Adrenal gland (tissue), 12 donors: Measurements from ENCODE around the gene GFRA1. TPM values are rescaled to one million over a fixed set of nuclear protein-coding genes. Genes with fewer than 3 reads are reported as not detected.

Experiments
- DNase-seq, 7 donors: peaks; one replicate each; pipeline ENCODE4 v3.0.0-alpha.2; 2019 to 2020
- H3K27ac ChIP-seq, 5 donors: fragments of 200-600 bp; sonication (generic) in 4 of 5; 1 replicate in 3 of 5; 2 replicates in 2 of 5; pipeline versions ENCODE4 v1.5.1 to v1.8.0; 2016 to 2020; ENCODE audit warnings: mild to moderate bottlenecking in 1 of 5
- H3K27me3 ChIP-seq: fragments of 200-600 bp; 2 replicates; pipeline ENCODE4 v1.8.0; 2021
- H3K36me3 ChIP-seq, 2 donors: fragments of 200-600 bp; replicated peaks in 1 of 2; 1 replicate in 1 of 2; 2 replicates in 1 of 2; pipeline versions ENCODE4 v1.5.1 to v1.8.0; 2018 to 2022
- H3K4me1 ChIP-seq, 2 donors: fragments of 200-600 bp; replicated peaks in 1 of 2; 1 replicate in 1 of 2; 2 replicates in 1 of 2; pipeline versions ENCODE4 v1.5.1 to v1.8.0; 2018 to 2021
- H3K4me3 ChIP-seq, 4 donors: fragments of 200-600 bp; sonication (generic) in 3 of 4; one replicate each; pipeline ENCODE4 v1.5.1; 2016 to 2018
- H3K9me3 ChIP-seq, 3 donors: fragments of 200-600 bp; sonication (generic) in 1 of 3; replicated peaks in 1 of 3; 1 replicate in 2 of 3; 2 replicates in 1 of 3; pipeline versions ENCODE4 v1.5.1 to v1.8.0; 2016 to 2021
- POLR2A ChIP-seq, 2 donors: fragments of 450-650 bp; IDR thresholded peaks; one replicate each; pipeline ENCODE4 v1.6.1; 2017; ENCODE audit warnings: antibody characterized with exemption in 2 of 2, mild to moderate bottlenecking in 2 of 2, moderate library complexity in 1 of 2
- WGBS, 4 donors: extraction: QIAGEN DNeasy Blood & Tissue Kit in 2 of 4; methylation state at CpG; one replicate each; pipeline versions ENCODE4 v1.1.5 to v1.1.7; 2013 to 2017; 5-methylcytosine and 5-hydroxymethylcytosine counted together
- intact Hi-C, 2 donors: fragments of 100-400 bp; cut with DNase I; formaldehyde crosslinking; loops; one replicate each; pipeline versions ENCODE4 v1.14.1 to v1.15.0; 2022 to 2023
- polyA plus RNA-seq, 3 donors: library from polyadenylated mRNA; stranded (reverse); fragments of 200-250 nt in 2 of 3; fragments of 350-450 nt in 1 of 3; fragmentation: Illumina TruSeq in 1 of 3; extraction: RNeasy Lipid Tissue Mini Kit (QIAGEN cat#74804) in 1 of 3; gene quantifications; one replicate each; pipeline ENCODE4 v1.2.3, GENCODE V29; 2013 to 2014
- total RNA-seq, 9 donors: library from RNA; depleted of rRNA in 4 of 9; stranded (reverse); fragments of >200 nt in 4 of 9; fragments of 120-200 nt in 1 of 9; fragmentation: NEBNext Ultra II Directional in 1 of 9; extraction: Animal tissue kit (Norgen Biotek cat#: 25700) in 1 of 9; gene quantifications; one replicate each; pipeline versions ENCODE4 v1.1.0 to v1.2.4, GENCODE V29; 2013 to 2023
- TF ChIP-seq, protein P1 (sequence below), 6 experiments: fragments of 450-650 bp in 4 of 6; fragments of 200-600 bp in 2 of 6; sonication (generic) in 1 of 6; IDR thresholded peaks; 1 replicate in 5 of 6; 2 replicates in 1 of 6; pipeline versions ENCODE4 v1.5.1 to v1.8.0; 2016 to 2021; ENCODE audit warnings: antibody characterized with exemption in 6 of 6, mild to moderate bottlenecking in 2 of 6, moderate library complexity in 1 of 6
- donor health status: healthy with polysubstance abuse.
- donor health status: Bipolar disorder and iron deficiency.
- donor health status: DM: yes; HTN: yes; CAD: no.
- donor health status: DM: no; HTN: no; CAD: no.
- donor health status: DM: no; HTN: no; CAD: no.
- donor health status: DM: yes; HTN: yes; CAD: no.

Gene GFRA1
- total and polyA plus RNA-seq, 12 donors, result 0.61 to 12.9 (median 2.6) TPM

GRCh38 chr10:116007256-116007891 lies 265.6 kb downstream of the GFRA1 start:
- TF ChIP-seq, protein P1, sequence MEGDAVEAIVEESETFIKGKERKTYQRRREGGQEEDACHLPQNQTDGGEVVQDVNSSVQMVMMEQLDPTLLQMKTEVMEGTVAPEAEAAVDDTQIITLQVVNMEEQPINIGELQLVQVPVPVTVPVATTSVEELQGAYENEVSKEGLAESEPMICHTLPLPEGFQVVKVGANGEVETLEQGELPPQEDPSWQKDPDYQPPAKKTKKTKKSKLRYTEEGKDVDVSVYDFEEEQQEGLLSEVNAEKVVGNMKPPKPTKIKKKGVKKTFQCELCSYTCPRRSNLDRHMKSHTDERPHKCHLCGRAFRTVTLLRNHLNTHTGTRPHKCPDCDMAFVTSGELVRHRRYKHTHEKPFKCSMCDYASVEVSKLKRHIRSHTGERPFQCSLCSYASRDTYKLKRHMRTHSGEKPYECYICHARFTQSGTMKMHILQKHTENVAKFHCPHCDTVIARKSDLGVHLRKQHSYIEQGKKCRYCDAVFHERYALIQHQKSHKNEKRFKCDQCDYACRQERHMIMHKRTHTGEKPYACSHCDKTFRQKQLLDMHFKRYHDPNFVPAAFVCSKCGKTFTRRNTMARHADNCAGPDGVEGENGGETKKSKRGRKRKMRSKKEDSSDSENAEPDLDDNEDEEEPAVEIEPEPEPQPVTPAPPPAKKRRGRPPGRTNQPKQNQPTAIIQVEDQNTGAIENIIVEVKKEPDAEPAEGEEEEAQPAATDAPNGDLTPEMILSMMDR (IDR thresholded peaks at IDR 0.05), result no peak
- no peak for TF ChIP-seq POLR2A (IDR thresholded peaks at IDR 0.05)
- 75 to 81% (median 78%) methylated on average over 9 of the region's 9 CpGs for WGBS, 4 donors
- no peak overlapping the region for H3K27ac ChIP-seq

More at GRCh38 chr10:116007256-116007891, 265.6 kb downstream of the GFRA1 start:
- H3K9me3 ChIP-seq, result no peaks in the 10 kb centered on the region
- DNase-seq, result no peak
- H3K4me1 ChIP-seq, result no peaks in the 10 kb centered on the region
- no peaks in the 10 kb centered on the region for H3K27me3 ChIP-seq
- intact Hi-C loops, result no loop called here
- H3K36me3 ChIP-seq, result no peaks in the 10 kb centered on the region
- no peak overlapping the region for H3K4me3 ChIP-seq

Other genes starting within 250 kb of the GFRA1 start
- gene CCDC172, start 51.2 kb upstream of the GFRA1 start, total RNA-seq, result not detected
- gene CCDC172, start 51.2 kb upstream of the GFRA1 start, polyA plus RNA-seq, result 1 to 10 TPM in 1 of 3 donors, under 1 TPM in 1, not detected in 1; 0.16 to 1.5 TPM
- gene PNLIPRP3, start 154.6 kb upstream of the GFRA1 start, total RNA-seq, result under 1 TPM in 3 of 9 donors, not detected in 6; 0.11 to 0.14 (median 0.11) TPM
- not detected for gene PNLIPRP3, start 154.6 kb upstream of the GFRA1 start, polyA plus RNA-seq